Right ventricle myocardium inferior (tissue), 1 donor: ENCODE measurements around the gene PRR15L. TPM values are rescaled to one million over a fixed set of nuclear protein-coding genes. Genes with fewer than 3 reads are reported as not detected.
"Not testable (repeated sequence)": the region's sequence is repeated elsewhere in the genome, so short reads cannot be mapped to it uniquely, and the experiment has no call there.

Experiments
- ATAC-seq: fragments of 200-7000 bp; cut with Tn5 transposase; one replicate; pipeline ENCODE4 v1.9.1; 2020; ENCODE audit warnings: mild to moderate bottlenecking, moderate library complexity
- DNase-seq: peaks from one replicate; pipeline ENCODE4 v3.0.0; 2021; ENCODE audit errors: missing footprints
- intact Hi-C: fragments of 100-400 bp; cut with DNase I; formaldehyde crosslinking; loops from one replicate; pipeline ENCODE4 v1.11.0; 2022
- long read RNA-seq: library from polyadenylated mRNA; unstranded; transcript quantifications from one replicate; pipeline ENCODE4 v2.0.0, GENCODE V29; 2021
- total RNA-seq: library from RNA; stranded (reverse); fragmentation: NEBNext Ultra II Directional; extraction: Animal tissue kit (Norgen Biotek cat#: 25700); gene quantifications from one replicate; pipeline ENCODE4 v1.2.1, GENCODE V29; 2021
- donor health status: DM: no; HTN: yes; CAD: no; lungs with severe emphysema.

Gene PRR15L, protein sequence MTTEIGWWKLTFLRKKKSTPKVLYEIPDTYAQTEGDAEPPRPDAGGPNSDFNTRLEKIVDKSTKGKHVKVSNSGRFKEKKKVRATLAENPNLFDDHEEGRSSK
- total RNA-seq, result not detected
- long read RNA-seq, result 0 reads

DNA sequence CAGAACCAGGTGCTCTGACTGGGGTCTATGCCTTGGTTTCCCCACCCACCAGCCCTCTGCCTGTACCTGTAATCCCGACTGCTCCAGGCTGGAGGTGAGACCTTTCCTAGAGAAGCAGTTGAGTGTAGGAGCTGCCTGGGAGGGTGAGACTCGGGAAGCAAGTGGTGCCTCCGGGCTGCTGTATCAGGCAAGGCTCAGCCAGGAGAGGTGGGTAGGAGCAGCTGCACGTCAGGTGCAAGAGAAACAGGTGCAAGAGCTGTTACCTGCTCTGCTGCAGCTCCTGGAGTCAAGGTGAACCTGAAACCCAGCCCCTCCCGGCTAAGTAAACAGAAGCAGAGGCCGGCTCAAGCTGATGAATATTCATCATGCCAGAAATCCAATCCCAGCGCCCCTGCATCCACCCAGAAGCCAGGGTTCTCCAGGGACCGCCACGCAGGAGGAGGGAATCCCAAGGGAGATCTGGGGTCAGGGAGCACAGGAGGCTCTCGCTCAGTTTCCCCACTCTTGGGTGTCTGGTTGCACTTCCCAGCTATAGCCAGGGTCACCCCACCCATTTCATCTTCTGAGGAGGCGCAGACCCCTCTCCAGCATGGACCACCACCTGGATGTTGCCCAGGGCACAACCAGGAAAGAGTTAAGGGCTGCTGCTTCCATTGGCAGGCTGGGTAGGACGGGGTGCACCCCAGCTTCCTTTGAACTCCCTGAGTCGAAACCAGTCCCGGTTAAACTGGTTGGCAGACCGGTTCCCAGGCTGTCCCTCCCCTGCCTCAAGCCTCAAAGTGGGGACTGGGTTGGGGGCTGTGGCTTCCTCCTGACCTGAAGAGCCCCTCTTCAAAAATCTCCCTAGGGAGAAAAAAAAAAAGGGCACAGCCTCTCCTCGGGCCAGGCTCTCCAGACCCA, at the start of gene PRR15L:
Gene PRR15L, minus strand, starts transcription at position 293 of the 900 bp plus-strand sequence. CDS start 4,649 bp downstream, outside the sequence.
- no peak for ATAC-seq
- intact Hi-C loops, result no loop called here

DNA sequence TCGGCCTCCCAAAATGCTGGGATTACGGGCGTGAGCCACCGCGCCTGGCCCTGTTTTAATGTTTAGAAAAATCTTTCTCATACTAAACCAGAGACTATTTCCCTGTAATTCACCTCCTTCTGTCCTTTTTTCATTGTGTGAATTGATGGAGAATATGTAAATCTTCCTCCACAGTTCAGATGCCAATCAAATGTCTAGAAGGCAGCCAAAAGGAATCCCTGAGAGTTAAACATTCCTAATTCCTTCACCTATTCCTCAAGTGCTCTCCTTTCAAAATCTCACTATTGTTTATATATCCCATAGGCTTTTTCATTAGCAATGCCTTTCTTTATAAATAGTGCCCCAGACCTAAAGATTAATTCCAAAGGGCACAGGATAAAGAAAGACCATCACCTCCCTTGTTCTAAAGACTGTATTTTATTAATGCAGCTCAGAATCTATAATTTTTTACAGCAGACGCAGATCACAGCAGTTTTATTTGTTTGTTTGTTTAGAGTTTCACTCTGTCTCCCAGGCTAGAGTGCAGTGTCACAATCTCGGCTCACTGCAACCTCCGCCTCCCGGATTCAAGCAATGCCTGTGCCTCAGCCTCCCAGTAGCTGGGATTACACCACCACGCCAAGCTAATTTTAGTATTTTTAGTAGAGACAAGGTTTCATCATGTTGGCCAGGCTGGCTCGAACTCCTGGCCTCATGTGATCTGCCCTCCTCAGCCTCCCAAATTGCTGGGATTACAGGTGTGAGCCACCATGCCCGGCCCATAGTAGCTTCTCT, 49.4 kb upstream of the PRR15L start:
- intact Hi-C loops, result no loop called here
- ATAC-seq (no peak), DNase-seq (no peak)

More for the DNA sequence above, at the start of gene PRR15L:
- no peak for DNase-seq

DNA sequence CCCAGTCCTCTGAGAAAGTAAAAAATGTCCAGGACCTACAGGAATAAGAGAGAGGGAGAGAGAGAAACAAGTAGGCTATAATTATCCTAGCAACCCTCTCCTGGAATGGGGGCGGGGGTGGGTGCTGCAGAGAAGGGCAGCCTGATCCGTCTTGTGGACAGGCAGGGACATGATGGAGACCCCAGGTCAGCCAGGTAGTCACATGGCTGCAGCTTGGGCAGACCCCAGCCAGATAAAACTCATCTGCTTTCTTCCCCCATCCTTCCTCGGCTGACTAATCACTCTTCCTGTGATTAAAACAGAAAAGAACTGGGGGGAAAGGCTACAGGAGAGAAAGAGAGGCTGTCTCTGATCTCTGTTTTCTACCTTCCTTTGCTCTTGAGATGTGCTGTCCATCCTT, 47.3 kb upstream of the PRR15L start:
- ATAC-seq (no peak), DNase-seq (no peak)
- intact Hi-C loops, result no loop called here

DNA sequence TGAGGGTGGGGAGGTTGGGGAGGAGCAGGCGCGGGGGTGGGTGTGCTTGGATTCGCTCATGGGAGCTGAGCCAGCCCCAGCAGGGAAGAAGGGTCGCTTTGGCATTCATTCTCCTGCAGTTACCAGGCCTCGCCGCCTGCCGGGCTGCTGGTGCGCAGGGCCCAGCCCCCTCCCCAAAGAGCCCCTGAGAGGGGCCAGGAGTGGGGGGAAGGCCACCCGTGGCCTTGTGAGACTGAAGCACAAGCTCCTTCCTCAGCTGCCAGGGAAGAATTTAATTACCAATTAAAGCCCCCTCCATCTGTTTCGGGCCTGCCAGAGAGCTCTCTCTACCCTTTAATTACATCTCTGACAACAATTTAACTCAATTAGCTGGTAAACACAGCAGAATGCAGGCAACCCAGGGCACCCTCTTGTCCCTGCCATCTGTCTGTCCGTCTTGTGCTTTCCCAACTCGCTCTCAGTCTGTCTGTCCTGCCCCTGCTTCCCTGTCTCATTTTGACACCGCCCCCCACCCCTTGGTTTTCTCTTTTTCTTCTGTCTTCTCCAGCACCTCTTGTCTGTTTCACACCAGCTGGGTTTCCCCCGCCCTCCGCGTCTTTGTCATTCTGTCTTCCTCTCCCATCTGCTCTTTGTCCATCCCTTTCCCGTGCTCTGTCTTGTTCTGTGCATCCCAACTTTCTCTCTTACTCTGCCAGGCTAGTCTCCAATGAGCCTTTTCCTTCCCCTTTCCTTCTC, 45.9 kb upstream of the PRR15L start:
- intact Hi-C loops, result no loop called here
- DNase-seq (no peak), ATAC-seq (peak; percentile 29)

DNA sequence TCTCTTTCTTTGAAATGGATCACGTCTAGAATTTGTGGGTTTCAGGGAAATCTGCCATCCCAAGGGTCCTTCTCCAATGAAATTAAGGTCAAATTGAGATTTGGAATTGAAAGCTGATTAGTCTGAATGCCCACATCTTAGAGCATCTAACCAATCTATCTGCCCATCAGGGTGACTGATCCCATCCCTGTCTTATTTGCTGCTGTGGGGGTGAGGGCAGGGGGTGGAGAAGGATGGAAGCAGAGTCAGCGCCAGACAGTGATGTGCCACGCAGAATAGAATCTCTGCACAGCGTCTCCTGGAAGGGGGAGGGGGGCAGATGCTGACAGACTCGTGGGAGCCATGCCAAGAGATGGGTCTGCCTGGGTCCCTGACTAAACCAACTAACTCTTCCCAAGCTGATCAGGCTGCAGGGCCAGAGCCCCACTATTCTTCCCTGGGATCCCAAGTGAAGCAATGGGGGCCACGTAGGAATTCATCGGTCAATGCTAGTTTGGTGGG, 45.3 kb upstream of the PRR15L start:
- intact Hi-C loops, result no loop called here
- no peak for DNase-seq
- ATAC-seq, result no peak

DNA sequence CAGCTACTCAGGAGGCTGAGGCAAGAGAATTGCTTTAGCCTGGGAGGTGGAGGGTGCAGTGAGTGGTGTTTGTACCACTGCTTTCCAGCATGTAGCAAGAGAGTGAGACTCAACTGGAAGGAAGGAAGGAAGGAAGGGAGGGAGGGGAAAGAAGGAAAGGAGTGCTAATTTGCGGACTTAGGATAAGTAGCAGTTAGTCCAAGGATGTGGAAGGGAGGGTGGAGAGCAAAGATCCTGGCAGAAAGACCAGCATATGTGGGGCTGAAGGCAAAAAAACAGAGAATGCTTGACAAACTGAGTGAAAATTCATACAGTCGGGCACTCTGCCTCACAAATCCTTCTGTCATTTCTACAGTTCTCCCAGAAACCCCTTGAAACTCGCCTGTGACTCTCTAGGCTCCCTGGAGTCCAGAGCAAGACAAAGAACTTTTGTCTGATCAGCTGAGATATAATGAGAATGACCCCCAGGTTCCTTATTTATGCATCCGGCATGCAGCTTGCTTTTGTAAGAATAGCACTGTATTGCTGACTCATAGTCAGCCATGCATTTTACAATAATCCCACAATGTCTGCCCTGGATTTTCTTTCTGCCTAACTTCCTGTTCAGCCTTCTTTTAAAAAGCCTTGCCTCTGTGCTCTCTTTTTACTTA, 44.7 kb upstream of the PRR15L start:
- intact Hi-C loops, result no loop called here
- ATAC-seq (peak; percentile 56), DNase-seq (no peak)

DNA sequence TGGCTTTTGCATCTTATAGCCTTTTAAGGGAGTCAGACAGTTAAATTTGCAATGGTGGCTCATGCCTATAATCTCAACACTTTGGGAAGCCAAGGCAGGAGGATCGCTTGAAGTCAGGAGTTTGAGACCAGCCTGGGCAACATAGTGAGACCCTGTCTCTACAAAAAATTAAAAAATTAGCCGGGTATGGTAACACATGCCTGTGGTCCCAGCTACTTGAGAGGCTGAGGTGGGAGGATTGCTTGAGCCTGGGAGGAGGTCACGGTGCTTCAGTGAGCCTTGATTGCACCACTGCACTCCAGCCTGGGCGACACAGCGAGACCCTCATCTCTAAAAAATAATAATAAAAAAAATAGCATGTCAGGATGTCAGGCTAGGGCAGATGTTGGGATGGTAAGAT, 44.0 kb upstream of the PRR15L start:
- ATAC-seq, DNase-seq, intact Hi-C loops: not testable (repeated sequence)

DNA sequence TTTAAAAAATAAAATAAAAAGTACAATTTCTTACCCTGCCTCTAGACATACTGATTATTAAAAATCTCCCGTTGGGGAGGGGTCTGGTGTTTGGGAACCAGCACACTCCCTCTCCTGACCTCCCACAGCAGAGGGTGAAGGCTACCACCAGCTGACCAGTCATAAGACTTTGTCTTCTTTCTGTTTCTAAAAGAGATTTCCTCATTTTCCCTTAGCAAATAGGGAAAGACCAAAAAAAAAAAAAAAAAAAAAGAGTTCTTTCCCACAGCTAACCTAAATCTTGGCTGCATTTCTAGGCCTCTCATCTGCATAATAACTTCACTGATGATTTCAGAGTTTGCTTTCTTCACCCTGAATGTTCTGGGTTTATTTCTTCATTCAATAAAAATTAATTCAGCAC, 43.5 kb upstream of the PRR15L start:
- ATAC-seq, result no peak
- no peak for DNase-seq
- intact Hi-C loops, result no loop called here

DNA sequence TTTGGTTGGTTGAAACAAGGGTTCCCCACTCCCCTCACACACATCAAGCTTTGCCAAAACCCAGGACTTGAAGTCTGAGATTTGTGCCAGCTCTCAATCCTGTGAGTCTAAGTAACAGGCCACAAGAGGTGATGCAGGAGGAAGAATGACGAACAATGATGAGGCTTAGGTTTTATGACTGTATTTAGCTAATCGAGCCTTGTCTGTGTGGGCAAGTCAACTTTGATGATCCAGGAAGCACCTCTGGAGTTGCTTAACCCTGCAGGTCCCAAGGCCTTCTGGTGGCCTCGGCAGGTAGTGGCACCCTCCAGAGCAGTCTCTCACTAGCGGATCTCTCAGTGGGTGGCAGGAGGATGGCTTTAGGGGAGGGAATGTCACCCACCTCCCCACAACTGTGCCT, 41.9 kb upstream of the PRR15L start:
- ATAC-seq (no peak), DNase-seq (no peak)
- intact Hi-C loops, result no loop called here

DNA sequence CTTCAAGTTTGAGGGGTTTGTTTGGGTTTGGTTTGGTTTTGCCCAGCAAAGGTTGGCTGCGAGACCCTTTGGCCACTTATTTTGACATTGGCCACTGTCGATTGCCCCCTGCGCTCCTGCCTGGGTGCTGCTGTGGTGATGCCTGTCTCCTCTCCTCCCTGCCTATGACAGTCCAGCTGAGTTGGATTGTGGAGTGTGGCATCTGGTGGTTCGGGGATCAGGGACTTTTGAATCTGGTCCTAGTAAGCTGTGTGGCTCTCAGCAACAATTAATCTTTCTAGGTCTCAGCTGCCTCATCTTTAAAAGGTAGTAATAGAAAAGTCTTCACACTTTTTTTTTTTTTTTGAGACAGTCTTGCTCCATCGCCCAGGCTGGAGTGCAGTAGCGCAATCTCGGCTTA, 40.4 kb upstream of the PRR15L start:
- DNase-seq (no peak), ATAC-seq (no peak)
- intact Hi-C loops, result no loop called here

DNA sequence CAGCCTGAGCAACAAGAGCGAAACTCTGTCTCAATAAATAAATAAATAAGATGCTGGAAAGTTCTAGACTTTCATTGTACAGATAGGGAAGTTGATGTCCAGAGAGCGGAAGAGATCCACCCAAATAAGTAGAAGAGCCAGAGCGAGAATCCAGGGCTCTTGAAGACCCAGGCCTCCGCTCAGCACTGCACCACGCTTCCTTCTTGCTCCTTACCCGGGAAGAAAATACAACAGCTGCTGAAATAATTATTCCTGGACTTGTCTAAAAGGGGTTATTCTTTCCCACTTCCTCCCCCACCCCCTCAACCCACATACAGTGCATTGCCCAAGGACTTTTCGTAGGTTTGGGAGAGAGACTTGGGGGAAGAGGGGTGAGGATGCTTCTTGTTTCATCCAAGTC, 39.9 kb upstream of the PRR15L start:
- intact Hi-C loops, result no loop called here
- DNase-seq, result no peak
- no peak for ATAC-seq

DNA sequence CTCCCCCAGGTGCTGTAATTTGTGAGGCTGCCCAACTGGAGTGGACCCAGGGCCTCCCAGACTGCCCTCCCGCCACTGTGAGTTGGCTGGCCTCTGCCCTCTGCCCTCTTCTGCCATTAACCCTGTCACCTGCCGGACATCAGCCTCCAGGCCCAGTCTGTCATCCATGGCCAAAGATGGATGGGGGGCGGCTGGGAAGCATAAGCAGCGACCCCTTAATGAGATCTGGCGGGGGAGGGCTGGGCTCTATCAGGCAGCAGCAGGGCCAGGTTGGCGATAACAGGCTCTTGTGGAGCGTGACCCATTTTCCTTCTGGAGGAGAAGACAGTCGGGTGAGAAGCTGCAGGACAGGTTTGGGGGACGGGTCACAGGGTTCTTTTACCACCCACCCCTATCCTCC, 38.5 kb upstream of the PRR15L start:
- DNase-seq (no peak), ATAC-seq (no peak)
- intact Hi-C loops, result no loop called here

DNA sequence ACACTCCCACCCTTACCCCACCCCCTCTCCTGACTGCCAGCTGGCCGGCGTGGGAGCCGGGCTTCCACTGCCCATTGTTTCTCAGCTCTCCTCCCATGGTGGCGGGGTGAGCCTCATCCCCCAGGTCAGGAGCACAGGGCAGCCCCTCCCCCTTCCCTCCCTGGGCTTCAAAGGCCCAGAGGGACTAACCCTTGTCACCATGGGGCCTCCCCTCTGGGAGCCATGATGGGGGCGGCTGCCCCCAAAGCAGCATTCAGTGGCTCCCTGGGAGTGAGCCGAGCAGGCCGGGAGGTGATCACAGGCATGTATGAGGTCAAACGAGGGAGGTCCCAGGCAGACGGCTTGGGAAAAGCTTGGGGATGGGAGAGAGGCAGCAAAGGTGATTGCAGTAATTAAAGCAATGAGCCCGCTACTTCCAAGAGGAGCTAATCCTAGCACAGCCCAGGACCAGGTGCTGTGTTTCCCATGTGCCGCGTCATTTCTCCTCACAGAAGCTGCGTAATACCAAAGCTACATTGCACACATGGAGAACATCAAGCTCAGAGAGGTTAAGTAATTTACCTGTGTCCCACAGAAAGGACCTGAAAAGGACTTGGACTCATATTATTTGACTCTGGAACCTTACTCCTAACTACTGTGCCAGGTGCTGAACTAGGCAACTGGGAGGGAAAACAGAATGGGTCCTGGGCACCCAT, 37.7 kb upstream of the PRR15L start:
- ATAC-seq (no peak), DNase-seq (no peak)
- intact Hi-C loops, result no loop called here

DNA sequence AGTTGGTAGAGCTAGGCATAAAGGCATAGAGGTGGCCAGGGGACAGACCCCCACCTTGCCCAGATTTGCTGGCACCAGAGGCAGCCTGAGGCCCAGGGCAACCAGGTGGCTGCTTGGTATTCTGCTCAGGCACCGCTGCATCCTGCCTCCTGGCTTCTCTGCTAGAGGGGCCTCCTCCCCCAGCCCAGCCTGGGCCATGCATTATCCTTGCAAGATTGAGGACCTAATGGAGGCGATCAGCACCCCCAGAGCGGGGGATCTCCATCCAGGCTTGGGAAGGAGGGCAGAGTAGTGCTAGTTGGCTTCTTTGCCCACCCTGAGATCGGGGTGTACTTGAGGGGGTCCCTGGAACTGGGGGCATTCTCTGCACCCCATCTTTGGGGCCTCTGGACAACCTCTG, 37.0 kb upstream of the PRR15L start:
- no peak for ATAC-seq
- DNase-seq, result no peak
- intact Hi-C loops, result no loop called here

DNA sequence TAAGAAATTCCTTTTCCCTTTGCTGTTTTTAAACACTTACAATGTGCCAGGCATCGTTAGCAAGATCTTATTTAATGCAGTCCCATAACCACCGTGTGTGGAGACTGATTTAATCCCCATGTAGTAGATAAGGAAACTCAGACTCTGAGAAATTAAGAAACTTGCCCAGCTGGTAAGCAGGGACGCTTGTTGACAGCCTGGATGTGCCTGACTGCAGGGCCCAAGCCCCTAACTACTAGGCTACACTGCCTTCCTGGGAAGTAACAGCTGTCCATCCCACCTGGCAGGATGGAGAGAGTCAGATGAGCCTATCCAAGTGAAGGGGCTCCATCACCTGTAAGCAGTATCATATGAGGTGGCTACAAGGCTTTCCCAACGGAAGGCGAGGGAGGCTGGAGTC, 36.3 kb upstream of the PRR15L start:
- intact Hi-C loops, result no loop called here
- ATAC-seq (no peak), DNase-seq (no peak)

DNA sequence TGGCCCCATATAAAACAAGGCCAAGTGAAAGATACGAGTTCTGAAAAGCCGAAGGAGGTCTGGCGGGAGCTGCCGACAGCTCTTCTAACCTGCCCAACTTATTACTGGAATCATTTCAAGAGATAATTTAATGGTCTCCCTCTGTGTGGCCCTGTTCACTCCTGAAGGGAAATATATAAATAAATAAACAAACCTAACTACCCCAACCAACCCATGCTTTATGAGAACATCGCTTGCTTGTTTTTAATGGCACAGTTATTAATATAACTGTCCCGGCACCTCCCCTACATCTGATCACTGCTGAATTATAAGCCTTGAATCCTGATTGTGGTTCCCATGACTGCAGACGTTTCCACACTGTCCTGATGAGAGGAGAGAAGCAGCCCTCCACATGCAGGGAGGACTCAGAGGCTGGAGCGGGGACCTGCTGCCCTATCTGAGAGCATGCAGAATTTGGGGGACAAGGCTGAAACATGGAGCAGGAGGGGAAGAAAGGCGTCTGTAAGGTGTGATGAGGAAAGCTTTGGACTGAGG, 35.4 kb upstream of the PRR15L start:
- ATAC-seq (no peak), DNase-seq (no peak)
- intact Hi-C loops, result no loop called here

DNA sequence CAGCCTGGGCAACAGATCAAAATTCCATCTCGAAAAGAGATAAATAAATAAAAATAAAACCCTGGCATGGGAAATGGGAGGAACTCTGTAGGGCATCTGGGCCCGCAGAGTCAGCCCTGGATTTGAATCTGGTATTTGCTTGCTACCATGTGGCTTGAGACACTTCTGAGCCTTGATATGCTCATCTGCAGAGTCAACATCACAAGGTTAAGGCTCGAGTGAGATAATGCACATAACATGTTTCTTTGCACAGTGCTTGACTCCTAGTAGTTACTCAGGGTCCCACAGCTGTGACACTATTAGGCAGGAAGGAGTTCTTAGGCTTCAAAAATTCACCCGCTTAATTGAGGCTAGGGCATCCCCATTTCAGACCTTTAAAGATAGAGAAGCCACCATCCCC, 34.5 kb upstream of the PRR15L start:
- ATAC-seq (peak; percentile 33), DNase-seq (no peak)
- intact Hi-C loops, result no loop called here
